HCT116 (cell line): ENCODE data around the gene GABPB1. TPM values are rescaled to one million over a fixed set of nuclear protein-coding genes. Genes with fewer than 3 reads are reported as not detected.

Experiments
- ATAC-seq: fragments of 200-7000 bp; cut with Tn5 transposase; 2 replicates; pipeline ENCODE4 v1.9.1; 2020; ENCODE audit warnings: mild to moderate bottlenecking, moderate library complexity
- BruUV-seq: library from RNA; stranded (reverse); fragments of 400-500 nt; replicated peaks from 2 replicates; lab custom pipeline; 2021; lab: Mats Ljungman, UMichigan
- CTCF ChIA-PET: fragments of 300-600 bp; sonication (Branson Sonifier 250); formaldehyde crosslinking; loops from one replicate; lab custom pipeline; 2021; ENCODE audit warnings: antibody characterized with exemption; lab: Charles Lee
- POLR2A ChIA-PET: fragments of 300-600, 350-600 bp; sonication (Branson Sonifier 250); formaldehyde crosslinking; loops from one replicate; lab custom pipeline; 2021; ENCODE audit warnings: antibody characterized with exemption; lab: Charles Lee
- RAD21 ChIA-PET, 2 experiments: fragments of 300-600 bp; sonication (Branson Sonifier 250); formaldehyde crosslinking; loops; one replicate each; lab custom pipeline; 2023; ENCODE audit warnings: low total read pairs in 2 of 2; ENCODE audit not compliant: uncharacterized antibody in 2 of 2, unreplicated experiment in 2 of 2, low non-redundant PET in 1 of 2; lab: Charles Lee
- DNase-seq: peaks from one replicate; pipeline ENCODE4 v3.0.0-alpha.2; 2010; ENCODE audit warnings: low read depth, low spot score
- H2AFZ ChIP-seq: fragments of 200-600 bp; shearing (Covaris generic), sonication (generic); 2 replicates; pipeline ENCODE4 v1.6.1; 2017; ENCODE audit warnings: low read depth, mixed run types, mixed read lengths, antibody characterized with exemption, low read length; ENCODE audit not compliant: poor library complexity, severe bottlenecking
- H3K27ac ChIP-seq: 2 replicates; pipeline ENCODE4 v1.5.1; 2012; ENCODE audit warnings: low read depth, low read length
- H3K27me3 ChIP-seq: fragments of 200-600 bp; sonication (generic); 2 replicates; pipeline ENCODE4 v1.6.1; 2016; ENCODE audit warnings: mixed run types, low read length, mixed read lengths; ENCODE audit not compliant: insufficient read depth
- H3K36me3 ChIP-seq, 2 experiments: fragments of 200-500 bp in 1 of 2; fragments of 200-600 bp in 1 of 2; sonication (Bioruptor generic) in 1 of 2; sonication (generic) in 1 of 2; 2 replicates each; pipeline versions ENCODE4 v1.5.1 to v1.6.1; 2014 to 2016; ENCODE audit warnings: low read length in 2 of 2, inconsistent platforms in 1 of 2, mixed read lengths in 1 of 2, mixed run types in 1 of 2; ENCODE audit not compliant: insufficient read depth in 2 of 2, control insufficient read depth in 1 of 2
- H3K4me1 ChIP-seq, 2 experiments: fragments of 200-600 bp in 1 of 2; sonication (generic) in 1 of 2; 2 replicates each; pipeline versions ENCODE4 v1.5.1 to v1.6.1; 2012 to 2017; ENCODE audit warnings: low read length in 2 of 2, inconsistent platforms in 1 of 2, mild to moderate bottlenecking in 1 of 2, mixed read lengths in 1 of 2, mixed run types in 1 of 2, moderate library complexity in 1 of 2; ENCODE audit not compliant: insufficient read depth in 2 of 2, control insufficient read depth in 1 of 2
- H3K4me2 ChIP-seq: fragments of 200-600 bp; sonication (generic); 2 replicates; pipeline ENCODE4 v1.6.1; 2017; ENCODE audit warnings: mixed run types, low read length, mixed read lengths
- H3K4me3 ChIP-seq, 2 experiments: fragments of 200-600 bp in 1 of 2; sonication (generic) in 1 of 2; replicated peaks in 1 of 2; 2 replicates each; pipeline ENCODE4 v1.5.1; 2011 to 2016; ENCODE audit warnings: low read length in 2 of 2, control low read depth in 1 of 2, low read depth in 1 of 2, mild to moderate bottlenecking in 1 of 2, mixed read lengths in 1 of 2, mixed run types in 1 of 2
- H3K79me2 ChIP-seq: fragments of 200-600 bp; sonication (generic); 2 replicates; pipeline ENCODE4 v1.6.1; 2017; ENCODE audit warnings: mild to moderate bottlenecking, mixed run types, low read length, moderate library complexity, mixed read lengths; ENCODE audit not compliant: insufficient read depth
- H3K9ac ChIP-seq: fragments of 200-600 bp; sonication (generic); 2 replicates; pipeline ENCODE4 v1.6.1; 2016; ENCODE audit warnings: low read length, mixed read lengths
- H3K9me2 ChIP-seq: fragments of 200-600 bp; sonication (generic), shearing (Covaris generic); 2 replicates; pipeline ENCODE4 v1.6.1; 2017; ENCODE audit warnings: mixed run types, mild to moderate bottlenecking, moderate library complexity; ENCODE audit not compliant: insufficient read depth
- H3K9me3 ChIP-seq, 2 experiments: fragments of 200-500 bp in 1 of 2; fragments of 200-600 bp in 1 of 2; sonication (Bioruptor generic) in 1 of 2; sonication (generic) in 1 of 2; 2 replicates each; pipeline ENCODE4 v1.6.1; 2014 to 2017; ENCODE audit warnings: low read length in 2 of 2, mixed read lengths in 2 of 2, inconsistent platforms in 1 of 2, low read depth in 1 of 2, mild to moderate bottlenecking in 1 of 2, mixed run types in 1 of 2, moderate library complexity in 1 of 2; ENCODE audit not compliant: control insufficient read depth in 1 of 2, insufficient read depth in 1 of 2
- H4K20me1 ChIP-seq: fragments of 200-600 bp; sonication (generic), shearing (Covaris generic); 2 replicates; pipeline ENCODE4 v1.6.1; 2017; ENCODE audit warnings: mixed run types, mild to moderate bottlenecking, moderate library complexity; ENCODE audit not compliant: insufficient read depth
- CBX3 ChIP-seq: IDR thresholded peaks from 2 replicates; pipeline ENCODE4 v1.6.1; 2012; ENCODE audit warnings: low read depth
- CEBPB ChIP-seq: IDR thresholded peaks from 2 replicates; pipeline ENCODE4 v1.6.1; 2012; ENCODE audit warnings: low read depth
- ELF1 ChIP-seq: IDR thresholded peaks from 2 replicates; pipeline ENCODE4 v1.6.1; 2012; ENCODE audit warnings: low read depth, borderline replicate concordance
- EZH2 ChIP-seq: fragments of 200-600 bp; sonication (generic); IDR thresholded peaks from 2 replicates; pipeline ENCODE4 v1.6.1; 2017; ENCODE audit warnings: antibody characterized with exemption, mixed run types
- EZH2phosphoT487 ChIP-seq: fragments of 200-600 bp; IDR thresholded peaks from 2 replicates; pipeline ENCODE4 v1.6.1; 2018; ENCODE audit warnings: antibody characterized with exemption, borderline replicate concordance
- RAD21 ChIP-seq: IDR thresholded peaks from 2 replicates; pipeline ENCODE4 v1.6.1; 2012; ENCODE audit warnings: low read depth, mild to moderate bottlenecking
- SP1 ChIP-seq: IDR thresholded peaks from 2 replicates; pipeline ENCODE4 v1.6.1; 2012; ENCODE audit warnings: low read depth
- YY1 ChIP-seq: IDR thresholded peaks from 2 replicates; pipeline ENCODE4 v1.6.1; 2011; ENCODE audit warnings: low read length, low read depth, moderate library complexity, mild to moderate bottlenecking; ENCODE audit not compliant: insufficient replicate concordance; ENCODE audit errors: extremely low read depth
- ZFX ChIP-seq: fragments of 450-650 bp; IDR thresholded peaks from 2 replicates; pipeline ENCODE4 v1.6.1; 2017
- intact Hi-C: fragments of 100-400 bp; cut with micrococcal nuclease; formaldehyde crosslinking; loops from 2 replicates; pipeline ENCODE4 v1.10.0; 2022
- total RNA-seq: library from RNA; stranded (reverse); gene quantifications from one replicate; pipeline ENCODE4 v1.2.1, GENCODE V29; 2021; ENCODE audit not compliant: unreplicated experiment

GABPB1 gene
- total RNA-seq, 1 experiment from 2014 or later = 20.1 TPM

GRCh38 chr15:50289749-50290148 lies 65.2 kb downstream of the GABPB1 start:
- Histone ChIP-seq H4K20me1 (no peaks in the 10 kb centered on the region), H3K9me2 (no peaks in the 10 kb centered on the region), H3K4me2 (no peak overlapping the region), H3K4me1 (no peaks in the 10 kb centered on the region), H2AFZ (no peak overlapping the region), H3K9ac (no peak overlapping the region), H3K9me3 (no peaks in the 10 kb centered on the region), H3K36me3 (no peaks in the 10 kb centered on the region; a peak in 1 of 4 replicates), H3K27ac (no peak overlapping the region), H3K27me3 (no peaks in the 10 kb centered on the region), H3K79me2 (no peaks in the 10 kb centered on the region; the same call in 1 of the 2 replicates), H3K4me3 (no peak overlapping the region)
- intact Hi-C loops = loop anchor here (10.0 kb wide), 1 partner anchor 55 kb away; no protein-coding TSS in a partner anchor
- TF ChIP-seq CEBPB (no peak), CBX3 (no peak), ELF1 (no peak), SP1 (no peak), ZFX (no peak), EZH2phosphoT487 (no peak), RAD21 (no peak)
- ChIA-PET POLR2A (no interaction called here), RAD21 (no interaction called here), CTCF (interaction anchor here (1.5 kb wide), 1 partner anchor 26 kb away, joined by 3 read pairs; no protein-coding TSS in a partner anchor)
- BruUV-seq = no TSS peak
- ATAC-seq (no peak), DNase-seq (no peak)

- DNase-seq = no peak
- H3K27me3 ChIP-seq = no peaks in the 10 kb centered on the region
- no peak overlapping the region for H3K27ac ChIP-seq
- no peaks in the 10 kb centered on the region for H3K4me1 ChIP-seq
- ATAC-seq = no peak
- H3K4me3 ChIP-seq = no peak overlapping the region
- H2AFZ ChIP-seq = no peak overlapping the region
- no peaks in the 10 kb centered on the region for H4K20me1 ChIP-seq
- H3K9ac ChIP-seq = no peak overlapping the region
- H3K9me3 ChIP-seq = no peaks in the 10 kb centered on the region
- H3K9me2 ChIP-seq = no peaks in the 10 kb centered on the region
- no TSS peak for BruUV-seq
- H3K79me2 ChIP-seq = no peaks in the 10 kb centered on the region
- RAD21 ChIA-PET = no interaction called here
- intact Hi-C loops = loop anchor here (10.0 kb wide), 1 partner anchor 57 kb away; no protein-coding TSS in a partner anchor
- no peak for TF ChIP-seq EZH2phosphoT487
- TF ChIP-seq YY1 = no peak
- no peak for TF ChIP-seq EZH2
- TF ChIP-seq RAD21 = no peak
- no peak for TF ChIP-seq CBX3
- POLR2A ChIA-PET = no interaction called here
- CTCF ChIA-PET = interaction anchor here (1.5 kb wide), 1 partner anchor 29 kb away, joined by 3 read pairs; no protein-coding TSS in a partner anchor
- H3K4me2 ChIP-seq = no peak overlapping the region
- no peaks in the 10 kb centered on the region; a peak in 1 of 4 replicates for H3K36me3 ChIP-seq
These were observed 67.5 kb downstream of the GABPB1 start for GRCh38 chr15:50287324-50288116.
